SU-DHL-6 (cell line): Measurements from ENCODE around the gene CDK5RAP3.

Experiments used
- H2AFZ ChIP-seq: fragments of 200-600 bp; sonication (generic); 2 replicates; pipeline ENCODE4 v1.6.1; 2014; ENCODE audit warnings: low read depth, mild to moderate bottlenecking, moderate library complexity, mixed read lengths, antibody characterized with exemption, low read length; ENCODE audit not compliant: severe bottlenecking
- H3F3A ChIP-seq: fragments of 200-600 bp; shearing (Covaris generic); 2 replicates; pipeline ENCODE4 v1.6.0; 2016; ENCODE audit warnings: antibody characterized with exemption, mild to moderate bottlenecking; ENCODE audit not compliant: insufficient read depth
- H3K27ac ChIP-seq: fragments of 200-600 bp; sonication (generic); 2 replicates; pipeline ENCODE4 v1.5.1; 2016; ENCODE audit warnings: low read depth, mild to moderate bottlenecking, low read length, moderate library complexity, mixed read lengths
- H3K27me3 ChIP-seq: fragments of 200-600 bp; sonication (generic), shearing (Covaris generic); 2 replicates; pipeline ENCODE4 v1.6.0; 2014; ENCODE audit warnings: mild to moderate bottlenecking, low read length
- H3K36me3 ChIP-seq: fragments of 200-600 bp; sonication (generic); 2 replicates; pipeline ENCODE4 v1.6.1; 2014; ENCODE audit warnings: mild to moderate bottlenecking, low read length, mixed read lengths
- H3K4me2 ChIP-seq: fragments of 300-600, 200-600 bp; shearing (Covaris generic), sonication (generic); 2 replicates; pipeline ENCODE4 v1.6.0; 2014; ENCODE audit warnings: low read length, low read depth, mild to moderate bottlenecking; ENCODE audit not compliant: poor library complexity, severe bottlenecking
- H3K4me3 ChIP-seq: fragments of 200-600 bp; sonication (generic); 2 replicates; pipeline ENCODE4 v1.5.1; 2014; ENCODE audit warnings: antibody characterized with exemption, low read length, mild to moderate bottlenecking, mixed read lengths; ENCODE audit not compliant: insufficient read depth, poor library complexity, severe bottlenecking
- H3K79me2 ChIP-seq: fragments of 200-600 bp; sonication (generic); 2 replicates; pipeline ENCODE4 v1.6.1; 2014; ENCODE audit warnings: mild to moderate bottlenecking, low read length, moderate library complexity; ENCODE audit not compliant: insufficient read depth
- H3K9ac ChIP-seq: fragments of 200-600 bp; sonication (generic); 2 replicates; pipeline ENCODE4 v1.7.0; 2014; ENCODE audit warnings: mild to moderate bottlenecking, low read length
- H3K9me2 ChIP-seq: fragments of 200-600 bp; sonication (generic); replicated peaks from 2 replicates; pipeline ENCODE4 v1.6.1; 2014; ENCODE audit warnings: low read length; ENCODE audit not compliant: insufficient read depth
- H3K9me3 ChIP-seq: fragments of 200-600 bp; sonication (generic); 2 replicates; pipeline ENCODE4 v1.6.1; 2014; ENCODE audit warnings: low read length, mixed read lengths; ENCODE audit not compliant: insufficient read depth
- H4K20me1 ChIP-seq: fragments of 200-600 bp; sonication (generic); 2 replicates; pipeline ENCODE4 v1.6.1; 2014; ENCODE audit warnings: low read depth, mild to moderate bottlenecking, antibody characterized with exemption, low read length, moderate library complexity, mixed read lengths
- EZH2phosphoT487 ChIP-seq: fragments of 200-600 bp; sonication (generic), shearing (Covaris generic); conservative IDR thresholded peaks from 2 replicates; pipeline ENCODE4 v1.6.1; 2018; ENCODE audit warnings: mild to moderate bottlenecking, antibody characterized with exemption, low read length, moderate library complexity, mixed read lengths
- TF ChIP-seq, protein P1 (sequence below): fragments of 200-600 bp; sonication (generic); IDR thresholded peaks from one replicate; pipeline ENCODE4 v1.5.1; 2017; ENCODE audit warnings: antibody characterized with exemption, mild to moderate bottlenecking, low read length, moderate library complexity; ENCODE audit not compliant: insufficient read depth, poor library complexity, severe bottlenecking

The CDK5RAP3 gene

DNA sequence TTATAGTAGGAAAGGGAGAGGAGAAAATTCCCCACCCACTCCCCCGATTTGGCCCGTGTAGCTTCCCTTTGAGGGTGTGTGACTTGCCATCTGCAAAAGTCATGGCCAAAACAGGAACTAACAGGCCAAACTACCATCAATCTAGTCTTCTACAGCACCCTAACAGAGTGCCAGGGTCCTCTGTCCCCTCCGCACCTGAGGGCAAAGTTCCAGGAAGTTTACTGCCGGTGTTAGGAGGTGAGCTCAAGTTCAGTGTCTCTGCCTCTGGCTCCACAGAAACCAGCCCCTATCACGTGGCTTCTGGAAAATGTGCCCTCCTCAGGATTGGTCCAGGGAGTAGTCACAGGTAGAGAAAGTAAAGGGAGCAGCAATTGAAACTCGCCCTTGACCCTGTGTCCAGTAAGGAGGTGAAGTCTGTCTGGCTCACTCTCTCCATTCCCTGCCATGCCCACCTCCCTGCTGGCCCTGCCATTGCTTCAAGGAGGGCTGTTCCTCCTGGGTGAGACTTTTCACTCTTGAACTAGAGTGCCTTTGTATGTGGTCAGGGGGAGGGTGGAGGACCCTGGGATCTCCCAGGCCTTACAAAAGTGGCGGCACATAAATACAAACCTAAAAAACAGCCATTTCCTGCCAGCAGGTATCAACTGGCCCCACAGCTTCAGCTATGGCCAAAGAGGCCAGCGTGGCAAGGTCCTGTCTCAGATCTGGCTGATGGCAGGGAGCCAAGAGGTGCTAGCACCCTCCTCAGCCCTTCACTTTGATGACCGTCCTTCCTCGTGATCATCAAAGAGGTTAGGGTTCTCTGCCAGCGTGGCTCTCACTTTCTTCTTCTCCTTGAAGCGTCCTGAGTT lies 18.5 kb upstream of the CDK5RAP3 start:
- Histone ChIP-seq H3K4me3 (no peak overlapping the region), H2AFZ (no peak overlapping the region), H3K9me2 (no peaks in the 10 kb centered on the region), H3K9ac (no peak overlapping the region), H4K20me1 (no peaks in the 10 kb centered on the region), H3K79me2 (no peaks in the 10 kb centered on the region), H3K27me3 (no peaks in the 10 kb centered on the region), H3K9me3 (no peaks in the 10 kb centered on the region), H3K36me3 (no peaks in the 10 kb centered on the region), H3K27ac (no peak overlapping the region), H3F3A (no peaks in the 10 kb centered on the region), H3K4me2 (no peak overlapping the region)
- no peak for TF ChIP-seq EZH2phosphoT487
- TF ChIP-seq, protein P1, sequence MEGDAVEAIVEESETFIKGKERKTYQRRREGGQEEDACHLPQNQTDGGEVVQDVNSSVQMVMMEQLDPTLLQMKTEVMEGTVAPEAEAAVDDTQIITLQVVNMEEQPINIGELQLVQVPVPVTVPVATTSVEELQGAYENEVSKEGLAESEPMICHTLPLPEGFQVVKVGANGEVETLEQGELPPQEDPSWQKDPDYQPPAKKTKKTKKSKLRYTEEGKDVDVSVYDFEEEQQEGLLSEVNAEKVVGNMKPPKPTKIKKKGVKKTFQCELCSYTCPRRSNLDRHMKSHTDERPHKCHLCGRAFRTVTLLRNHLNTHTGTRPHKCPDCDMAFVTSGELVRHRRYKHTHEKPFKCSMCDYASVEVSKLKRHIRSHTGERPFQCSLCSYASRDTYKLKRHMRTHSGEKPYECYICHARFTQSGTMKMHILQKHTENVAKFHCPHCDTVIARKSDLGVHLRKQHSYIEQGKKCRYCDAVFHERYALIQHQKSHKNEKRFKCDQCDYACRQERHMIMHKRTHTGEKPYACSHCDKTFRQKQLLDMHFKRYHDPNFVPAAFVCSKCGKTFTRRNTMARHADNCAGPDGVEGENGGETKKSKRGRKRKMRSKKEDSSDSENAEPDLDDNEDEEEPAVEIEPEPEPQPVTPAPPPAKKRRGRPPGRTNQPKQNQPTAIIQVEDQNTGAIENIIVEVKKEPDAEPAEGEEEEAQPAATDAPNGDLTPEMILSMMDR, result no peak

DNA sequence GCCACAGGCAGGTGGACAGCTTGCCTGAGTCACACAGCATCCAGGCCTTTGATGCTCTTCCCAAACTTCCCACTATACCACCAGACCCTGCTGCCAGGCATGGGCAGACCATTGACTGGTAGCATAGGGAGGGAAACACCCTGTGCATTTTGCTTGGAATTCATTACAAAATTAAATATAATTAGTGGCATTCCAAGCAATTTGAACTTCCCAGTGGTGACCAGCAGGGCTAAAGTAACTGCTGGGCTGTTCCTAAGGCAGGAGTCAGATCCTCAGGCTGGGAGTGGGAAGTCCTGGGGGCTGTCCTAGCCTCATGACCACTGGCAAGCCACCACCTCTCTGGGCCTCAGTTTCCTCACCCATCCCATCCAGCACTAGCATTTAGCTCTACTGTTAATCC lies 17.0 kb upstream of the CDK5RAP3 start:
- Histone ChIP-seq H3F3A (no peaks in the 10 kb centered on the region), H3K27me3 (no peaks in the 10 kb centered on the region), H3K27ac (no peak overlapping the region), H3K4me2 (no peak overlapping the region), H3K4me3 (no peak overlapping the region), H3K36me3 (no peaks in the 10 kb centered on the region), H3K9me2 (no peaks in the 10 kb centered on the region), H3K79me2 (no peaks in the 10 kb centered on the region), H3K9me3 (no peaks in the 10 kb centered on the region), H2AFZ (no peak overlapping the region), H3K9ac (no peak overlapping the region), H4K20me1 (no peaks in the 10 kb centered on the region)
- no peak for TF ChIP-seq EZH2phosphoT487
- TF ChIP-seq, protein P1, result no peak

DNA sequence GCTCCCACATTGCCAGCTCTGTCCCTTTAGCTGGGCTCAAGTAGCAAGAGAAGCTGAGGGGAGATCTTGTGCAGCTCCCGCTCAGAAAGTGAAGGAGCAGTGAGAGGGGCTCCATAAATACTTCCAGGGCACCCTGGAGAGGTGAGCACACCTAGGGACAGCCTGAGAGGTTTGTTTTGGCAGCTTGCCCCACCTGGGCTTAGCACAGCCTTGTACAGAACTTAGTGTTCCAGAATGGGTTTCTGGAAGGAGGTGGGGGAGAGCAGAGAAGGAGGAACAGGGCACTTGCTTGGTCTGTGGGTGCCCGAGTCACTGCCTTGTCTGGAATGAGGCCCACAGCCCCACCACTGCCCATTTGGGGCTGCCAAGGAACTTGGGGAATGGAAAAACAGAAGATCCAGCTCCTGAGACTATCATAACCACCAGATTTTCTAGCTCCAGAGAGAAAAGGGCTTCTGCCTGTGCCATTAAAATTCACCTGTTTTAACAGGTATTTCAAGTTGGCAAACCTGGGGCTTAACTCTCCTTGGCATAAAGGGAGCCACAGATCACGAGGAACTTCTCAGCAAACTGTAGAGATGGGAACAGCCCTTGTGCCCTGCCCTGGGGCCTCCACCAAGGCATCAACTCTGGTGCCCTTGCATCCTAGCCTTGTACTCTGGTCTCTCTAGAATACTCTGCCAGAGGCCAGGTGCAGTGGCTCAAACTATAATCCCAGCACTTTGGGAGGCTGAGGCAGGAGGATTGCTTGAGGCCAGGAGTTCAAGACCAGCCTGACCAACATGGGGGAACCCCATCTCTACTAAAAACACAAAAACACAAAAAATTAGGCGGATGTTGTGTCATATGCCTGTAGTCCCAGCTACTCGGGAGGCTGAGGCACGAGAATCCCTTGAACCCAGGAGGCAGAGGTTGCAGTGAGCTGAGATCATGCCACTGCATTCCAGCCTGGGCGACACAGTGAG lies 15.1 kb upstream of the CDK5RAP3 start:
- TF ChIP-seq, protein P1, result no peak
- no peak for TF ChIP-seq EZH2phosphoT487
- Histone ChIP-seq H3K9ac (no peak overlapping the region), H3K4me3 (no peak overlapping the region), H2AFZ (no peak overlapping the region), H3K27me3 (no peaks in the 10 kb centered on the region), H4K20me1 (no peaks in the 10 kb centered on the region), H3K36me3 (no peaks in the 10 kb centered on the region), H3K9me3 (no peaks in the 10 kb centered on the region), H3K27ac (no peak overlapping the region), H3F3A (no peaks in the 10 kb centered on the region), H3K79me2 (no peaks in the 10 kb centered on the region), H3K9me2 (no peaks in the 10 kb centered on the region), H3K4me2 (no peak overlapping the region)
